GM21447 (cell line): Measurements from ENCODE around the gene NCEH1.
A peak's percentile ranks its signal among the peaks of the same experiment; 100 is the strongest.
"Not testable (repeated sequence)": the region's sequence is repeated elsewhere in the genome, so short reads cannot be mapped to it uniquely, and the experiment has no call there.

Source experiments
- ATAC-seq: cut with Tn5 transposase; IDR thresholded peaks from one replicate; pipeline ENCODE4 v1.9.1; 2021; ENCODE audit not compliant: unreplicated experiment

NCEH1 gene, protein sequence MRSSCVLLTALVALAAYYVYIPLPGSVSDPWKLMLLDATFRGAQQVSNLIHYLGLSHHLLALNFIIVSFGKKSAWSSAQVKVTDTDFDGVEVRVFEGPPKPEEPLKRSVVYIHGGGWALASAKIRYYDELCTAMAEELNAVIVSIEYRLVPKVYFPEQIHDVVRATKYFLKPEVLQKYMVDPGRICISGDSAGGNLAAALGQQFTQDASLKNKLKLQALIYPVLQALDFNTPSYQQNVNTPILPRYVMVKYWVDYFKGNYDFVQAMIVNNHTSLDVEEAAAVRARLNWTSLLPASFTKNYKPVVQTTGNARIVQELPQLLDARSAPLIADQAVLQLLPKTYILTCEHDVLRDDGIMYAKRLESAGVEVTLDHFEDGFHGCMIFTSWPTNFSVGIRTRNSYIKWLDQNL

DNA sequence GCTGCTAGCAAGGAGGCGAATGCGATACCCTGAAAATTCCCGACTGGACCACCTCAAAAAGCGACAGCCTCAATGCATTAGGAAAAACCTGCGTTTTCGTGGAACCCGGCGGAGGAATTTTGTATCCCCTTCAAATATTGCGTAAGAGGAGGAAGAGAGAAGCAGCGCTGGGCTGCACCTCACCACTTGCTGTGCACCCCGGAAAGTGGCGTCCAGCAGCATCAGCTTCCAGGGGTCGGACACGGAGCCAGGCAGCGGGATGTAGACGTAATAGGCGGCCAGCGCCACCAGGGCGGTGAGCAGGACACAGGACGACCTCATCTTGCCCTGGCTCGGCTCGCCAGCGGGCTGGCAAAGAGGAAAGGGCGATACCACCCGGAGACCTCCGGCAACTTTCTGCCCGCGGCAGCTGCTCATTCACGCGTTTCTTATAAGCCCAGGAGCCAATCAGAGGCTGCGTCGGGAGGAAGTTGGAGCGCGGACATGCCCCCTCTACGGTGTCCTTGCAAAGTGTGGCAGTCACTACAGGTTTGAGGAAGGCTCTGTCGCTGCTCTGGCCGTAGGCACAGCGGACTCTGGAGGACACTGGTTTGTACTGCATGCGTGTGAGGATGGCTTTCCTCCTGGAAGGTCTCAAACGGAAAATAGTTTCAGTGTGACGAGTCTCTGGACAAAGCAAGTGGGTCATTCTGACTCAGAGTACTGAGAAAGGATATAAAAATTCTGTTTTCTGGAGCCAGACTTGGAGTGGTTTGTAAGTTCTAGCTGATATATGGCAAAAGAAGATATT is at the start of gene NCEH1:
Gene NCEH1 (minus strand): TSS at position 404 of the 790 bp plus-strand sequence. CDS start 83 bp downstream, at position 321.
- peak; percentile 100 for ATAC-seq

DNA sequence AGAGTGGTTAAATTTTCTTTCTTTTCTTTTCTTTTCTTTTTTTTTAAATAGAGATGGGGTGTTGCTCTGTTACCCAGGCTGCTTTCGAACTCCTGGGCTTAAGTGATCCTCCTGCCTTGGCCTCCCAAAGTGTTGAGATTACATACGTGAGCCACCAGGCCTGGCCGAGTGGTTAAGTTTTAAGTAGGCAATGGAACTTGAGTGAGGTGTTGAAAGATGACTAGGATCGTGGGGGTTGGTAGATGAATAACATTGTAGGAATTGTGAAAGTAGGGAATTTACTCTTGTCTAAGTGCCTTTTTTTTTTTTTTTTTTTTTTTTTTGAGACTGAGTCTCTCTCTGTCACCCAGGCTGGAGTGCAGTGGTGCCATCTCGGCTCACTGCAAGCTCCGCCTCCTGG is 49.5 kb upstream of the NCEH1 start:
- not testable (repeated sequence) for ATAC-seq

GRCh38 chr3:172753125-172753524 is 42.3 kb upstream of the NCEH1 start:
- ATAC-seq = no peak

DNA sequence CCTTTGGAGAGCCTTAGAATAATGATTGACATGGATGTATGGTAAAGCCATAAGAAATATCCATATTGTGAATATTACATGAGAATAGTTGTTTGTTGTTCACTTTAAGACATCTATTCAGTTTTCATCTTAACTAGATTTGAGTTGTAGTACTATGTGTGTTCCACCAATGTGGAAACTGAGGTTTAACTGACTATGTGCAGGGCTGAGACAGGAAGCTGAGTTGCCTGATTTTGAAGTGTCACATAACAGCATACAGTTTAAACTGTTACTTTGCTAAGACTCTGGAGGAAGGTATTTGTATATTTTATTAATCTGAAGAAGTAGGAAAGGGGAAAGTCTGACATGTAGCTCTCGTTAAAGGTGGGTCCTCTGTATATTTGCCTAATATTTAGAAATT is 41.8 kb upstream of the NCEH1 start:
- no peak for ATAC-seq

GRCh38 chr3:172751175-172751704 is 40.4 kb upstream of the NCEH1 start:
- peak; percentile 26 for ATAC-seq

GRCh38 chr3:172750368-172751174 is 39.7 kb upstream of the NCEH1 start, which contains the start of gene ECT2:
Gene ECT2 (plus strand): TSS chr3:172750726. CDS start chr3:172754531, 3,805 bp downstream.
- peak; percentile 95 for ATAC-seq

- ATAC-seq = peak; percentile 0
Measured at GRCh38 chr3:172750069-172750367, 39.2 kb upstream of the NCEH1 start.

DNA sequence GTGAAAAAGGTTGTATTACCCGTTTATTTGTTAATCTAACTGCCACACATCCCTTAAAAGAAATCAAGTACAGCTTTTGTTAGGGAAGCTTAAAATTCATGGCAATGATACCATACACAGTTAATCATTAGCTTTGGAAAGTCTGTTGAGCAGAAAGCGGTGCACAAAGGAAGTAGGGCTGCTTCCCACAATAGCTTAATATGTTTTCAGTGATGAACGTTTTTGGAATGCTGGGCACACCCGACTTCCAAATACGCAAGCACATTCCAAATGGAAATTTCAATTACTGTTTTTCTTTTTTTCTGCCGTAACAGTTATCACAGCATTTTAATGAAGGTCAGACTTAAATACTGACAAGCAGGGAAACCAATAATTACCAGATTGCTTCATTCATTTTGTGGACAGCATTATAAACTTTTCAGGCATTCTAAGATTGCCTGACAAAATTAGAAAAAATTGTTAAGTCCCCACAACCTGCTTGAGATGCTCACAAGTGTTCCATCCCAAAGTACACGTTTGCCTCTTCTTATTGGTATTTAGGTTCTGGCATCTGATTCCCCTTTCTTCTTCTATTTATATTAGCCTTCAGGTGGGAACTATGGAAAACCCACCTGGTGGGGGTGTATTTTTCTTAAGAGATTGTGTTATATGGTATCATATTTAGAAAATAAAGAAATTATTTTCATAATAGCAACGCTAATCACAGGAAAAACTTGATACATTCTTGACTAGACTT is 38.5 kb upstream of the NCEH1 start:
- no peak for ATAC-seq

DNA sequence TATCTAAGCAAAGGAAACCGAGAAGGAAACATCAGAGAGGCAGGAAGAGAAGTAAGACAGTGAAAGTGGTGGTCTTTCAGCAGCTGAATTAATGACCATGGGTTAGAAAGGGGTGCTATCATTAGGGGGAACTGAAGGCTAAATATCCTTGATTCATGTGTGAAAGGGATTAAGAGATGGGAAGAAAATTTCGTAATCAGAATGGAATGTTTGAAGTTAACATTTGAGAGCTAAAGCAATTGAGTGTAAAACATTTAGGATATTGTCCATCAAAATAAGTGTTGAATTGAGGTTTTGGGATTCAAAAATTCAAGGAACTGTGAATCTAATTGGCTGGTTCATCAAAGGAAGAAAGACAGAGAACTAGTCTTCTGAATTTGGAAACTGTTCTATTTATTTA is 35.6 kb upstream of the NCEH1 start:
- ATAC-seq = no peak

DNA sequence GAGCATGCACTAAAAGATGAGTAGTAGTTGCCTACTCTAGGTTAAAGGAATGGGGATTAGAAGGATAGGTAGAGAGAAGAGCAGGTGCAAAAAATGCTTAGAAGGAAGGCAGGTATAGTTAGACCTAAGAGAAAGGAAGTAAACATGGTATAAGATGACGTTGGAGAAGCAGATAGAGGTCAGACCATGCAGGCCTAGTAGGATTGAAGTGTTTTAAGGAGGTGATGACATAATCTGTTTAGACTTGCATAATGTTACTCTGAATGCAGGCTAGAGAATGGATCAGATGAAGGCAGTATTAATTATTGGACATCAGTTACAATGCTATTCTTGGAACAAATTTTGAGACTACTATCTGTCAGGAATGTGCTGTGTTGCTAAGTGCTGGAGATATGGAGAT is 28.6 kb upstream of the NCEH1 start:
- ATAC-seq = no peak

GRCh38 chr3:172735014-172735413 is 24.1 kb upstream of the NCEH1 start:
- no peak for ATAC-seq

GRCh38 chr3:172726380-172726779 is 15.5 kb upstream of the NCEH1 start:
- ATAC-seq = no peak

DNA sequence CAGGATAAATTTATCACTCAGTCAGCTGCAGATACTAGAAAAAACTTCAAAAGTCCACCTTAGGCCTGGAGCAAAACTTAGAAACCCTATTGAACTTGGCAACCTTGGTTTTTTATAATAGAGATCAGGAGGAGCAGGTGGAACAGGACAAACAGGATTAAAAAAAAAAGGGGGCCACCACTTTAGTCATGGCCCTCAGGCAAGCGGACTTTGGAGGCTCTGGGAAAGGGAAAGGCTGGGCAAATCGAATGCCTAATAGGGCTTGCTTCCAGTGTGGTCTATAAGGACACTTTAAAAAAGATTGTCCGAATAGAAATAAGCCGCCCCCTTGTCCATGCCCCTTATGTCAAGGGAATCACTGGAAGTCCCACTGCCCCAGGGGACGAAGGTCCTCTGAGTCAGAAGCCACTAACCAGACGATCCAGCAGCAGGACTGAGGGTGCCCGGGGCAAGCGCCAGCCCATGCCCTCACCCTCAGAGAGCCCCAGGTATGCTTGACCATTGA is 11.7 kb upstream of the NCEH1 start:
- ATAC-seq = not testable (repeated sequence)

GRCh38 chr3:172717493-172718088 is 6.7 kb upstream of the NCEH1 start:
- ATAC-seq = no peak

DNA sequence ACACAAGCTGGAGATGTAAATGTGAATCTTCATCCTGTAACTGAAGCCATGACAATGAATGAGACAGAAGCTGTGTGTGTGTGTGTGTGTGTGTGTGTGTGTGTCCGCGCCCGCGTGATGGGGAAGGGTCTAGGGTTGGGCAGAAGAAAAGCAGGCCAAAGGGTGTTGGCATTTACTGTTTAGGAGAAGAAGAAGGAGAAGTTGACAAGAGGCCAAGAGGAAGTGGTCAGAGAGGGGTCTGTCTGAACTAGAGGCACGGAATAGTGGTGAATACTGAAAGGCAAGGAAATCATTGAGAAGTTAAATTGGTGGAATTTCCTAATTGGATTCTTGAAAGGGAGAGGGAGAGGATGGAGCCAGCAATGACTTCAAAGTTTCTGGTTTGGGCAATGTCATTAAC is 5.6 kb upstream of the NCEH1 start:
- no peak for ATAC-seq

- ATAC-seq = no peak
Measured at GRCh38 chr3:172713316-172713715, 2.4 kb upstream of the NCEH1 start.

- no peak for ATAC-seq
Measured at GRCh38 chr3:172711454-172711795, 558 bp upstream of the NCEH1 start.

DNA sequence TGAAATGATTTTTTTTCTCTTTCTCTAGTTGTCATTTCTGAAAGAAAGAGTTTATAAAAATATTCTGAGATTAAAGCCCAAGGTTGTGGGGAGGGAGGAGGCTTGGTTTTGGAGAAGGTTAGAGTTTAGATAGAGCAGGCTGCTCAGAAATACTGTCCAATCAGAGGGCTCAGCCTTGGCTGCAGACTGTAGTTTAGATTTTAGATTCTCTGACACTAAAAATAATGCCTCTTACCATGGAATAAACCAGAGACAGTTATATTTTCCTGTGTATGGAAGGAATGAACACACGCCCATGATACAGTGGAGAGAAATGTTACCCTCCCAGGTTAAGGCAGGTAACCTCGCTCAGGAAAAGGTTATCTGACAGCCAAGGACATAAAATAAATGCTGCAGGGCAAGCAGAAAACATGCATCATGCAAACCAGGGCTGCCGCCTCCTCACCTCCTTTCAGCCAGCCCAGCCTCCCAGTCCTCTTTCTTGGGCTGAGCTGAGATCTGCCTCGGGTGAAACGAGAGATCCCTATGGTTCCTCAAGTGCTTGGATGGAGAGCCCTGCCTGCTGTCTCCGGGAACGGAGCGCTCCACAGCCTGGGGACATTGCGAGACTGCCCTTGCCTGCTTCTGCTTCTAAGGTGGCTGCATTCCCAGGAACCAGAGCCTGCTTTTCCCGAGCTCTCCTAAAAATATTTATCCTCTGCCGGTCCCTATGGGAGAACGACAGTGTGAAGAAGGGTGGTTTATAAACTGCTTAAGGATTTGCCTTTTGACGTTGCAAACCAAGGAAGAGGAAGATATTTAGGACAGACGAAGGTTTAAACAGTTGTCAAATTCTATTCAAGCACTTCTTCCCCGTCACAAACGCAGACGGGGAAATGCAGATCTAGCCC is 848 bp downstream of the NCEH1 start:
- peak; percentile 2 for ATAC-seq
